ENCODE data around the gene NKD1. TPM values are rescaled to one million over a fixed set of nuclear protein-coding genes. Genes with fewer than 3 reads are reported as not detected.

Gene NKD1
- total and polyA plus RNA-seq, 2 donors (not counting 1 experiment from before 2014, with no cell fraction given), result 0.16 to 1.9 TPM

DNA sequence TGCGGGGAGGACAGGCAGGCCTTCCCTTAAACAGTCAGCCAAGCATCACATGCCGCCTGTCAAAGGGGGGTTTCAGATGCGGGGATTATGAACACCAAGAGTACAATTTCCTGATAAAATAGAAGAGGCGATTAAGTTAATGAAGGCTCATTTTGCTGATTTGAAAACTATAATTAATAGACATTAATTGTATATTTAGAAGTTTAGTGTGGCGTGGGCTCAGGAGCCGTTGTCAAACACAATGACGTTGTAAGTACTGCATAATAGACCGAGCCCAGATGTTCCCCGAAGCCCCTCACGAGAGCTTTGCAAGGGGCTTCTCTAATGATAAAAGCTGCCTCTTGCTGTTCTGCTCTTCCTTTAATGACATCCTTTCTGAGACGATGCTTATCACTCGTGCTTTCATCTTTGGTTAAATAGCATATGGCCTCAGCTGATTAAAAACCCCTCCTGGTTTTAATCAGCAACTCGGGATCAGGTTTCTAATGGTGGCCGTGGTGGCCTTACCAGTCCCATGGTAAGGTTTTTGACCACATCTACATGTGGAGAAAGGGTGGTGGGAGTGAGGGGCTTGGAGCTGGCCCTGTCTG lies 104.7 kb downstream of the NKD1 start:
- no peaks in the 10 kb centered on the region for H3K79me2 ChIP-seq (ENCODE audit: control insufficient read depth, insufficient read depth, low read length)
- no peaks in the 10 kb centered on the region for H3K27me3 ChIP-seq (replicated peaks in 1 of 4; ENCODE audit: control extremely low read depth in 1 of 4, control insufficient read depth in 3 of 4, insufficient read depth in 4 of 4, low read length in 3 of 4)
- H3K4me1 Mint-ChIP-seq, result no peaks in the 10 kb centered on the region
- H3K27me3 Mint-ChIP-seq, result no peaks in the 10 kb centered on the region
- no peak overlapping the region for H3K9ac ChIP-seq (ENCODE audit: low read length)
- no peak overlapping the region for H3K27ac Mint-ChIP-seq
- ChIA-PET POLR2A (no interaction called here), CTCF (interaction anchor here (3.6 kb wide), 1 partner anchor 13 kb away, joined by 16 read pairs; no protein-coding TSS in a partner anchor)
- intact Hi-C loops (cut with micrococcal nuclease), result no loop called here
- no peaks in the 10 kb centered on the region for H3K36me3 ChIP-seq (replicated peaks in 1 of 2; ENCODE audit: control extremely low read depth in 1 of 2, control insufficient read depth in 1 of 2, extremely low read depth in 1 of 2, insufficient read depth in 2 of 2, low read length in 1 of 2)
- no peak overlapping the region for H3K4me3 Mint-ChIP-seq
- no peaks in the 10 kb centered on the region for H3K4me1 ChIP-seq (ENCODE audit: control insufficient read depth in 2 of 2, insufficient read depth in 2 of 2, low read length in 2 of 2)
- no peak overlapping the region for H3K27ac ChIP-seq (ENCODE audit: low read length in 2 of 2)
- peaks cover 0 to 5% (median 0%) of the 10 kb centered on the region in 3 donors for H3K9me3 ChIP-seq (ENCODE audit: control extremely low read depth in 1 of 3, control insufficient read depth in 2 of 3, insufficient read depth in 1 of 3, low read length in 2 of 3)
- WGBS (ENCODE audit: insufficient coverage), result 96% methylated on average over 7 of the region's 14 CpGs
- H2AFZ ChIP-seq (ENCODE audit: insufficient read depth, low read depth, low read length, poor library complexity, severe bottlenecking), result no peak overlapping the region
- ATAC-seq (ENCODE audit: low read depth), result no peak
- DNase-seq, result no peak
- H4K20me1 ChIP-seq (ENCODE audit: control insufficient read depth, insufficient read depth, low read length, poor library complexity, severe bottlenecking), result no peaks in the 10 kb centered on the region
- no peak overlapping the region for H3K4me3 ChIP-seq (ENCODE audit: control extremely low read depth in 1 of 5, extremely low read depth in 1 of 5, insufficient read depth in 1 of 5, low read depth in 2 of 5, low read length in 4 of 5)
- no peak overlapping the region for H3K4me2 ChIP-seq (replicated peaks; ENCODE audit: low read depth, low read length, poor library complexity, severe bottlenecking)
- peaks cover 2% of the 10 kb centered on the region for H3K9me3 Mint-ChIP-seq (ENCODE audit: insufficient read depth)
- TF ChIP-seq, protein P1, sequence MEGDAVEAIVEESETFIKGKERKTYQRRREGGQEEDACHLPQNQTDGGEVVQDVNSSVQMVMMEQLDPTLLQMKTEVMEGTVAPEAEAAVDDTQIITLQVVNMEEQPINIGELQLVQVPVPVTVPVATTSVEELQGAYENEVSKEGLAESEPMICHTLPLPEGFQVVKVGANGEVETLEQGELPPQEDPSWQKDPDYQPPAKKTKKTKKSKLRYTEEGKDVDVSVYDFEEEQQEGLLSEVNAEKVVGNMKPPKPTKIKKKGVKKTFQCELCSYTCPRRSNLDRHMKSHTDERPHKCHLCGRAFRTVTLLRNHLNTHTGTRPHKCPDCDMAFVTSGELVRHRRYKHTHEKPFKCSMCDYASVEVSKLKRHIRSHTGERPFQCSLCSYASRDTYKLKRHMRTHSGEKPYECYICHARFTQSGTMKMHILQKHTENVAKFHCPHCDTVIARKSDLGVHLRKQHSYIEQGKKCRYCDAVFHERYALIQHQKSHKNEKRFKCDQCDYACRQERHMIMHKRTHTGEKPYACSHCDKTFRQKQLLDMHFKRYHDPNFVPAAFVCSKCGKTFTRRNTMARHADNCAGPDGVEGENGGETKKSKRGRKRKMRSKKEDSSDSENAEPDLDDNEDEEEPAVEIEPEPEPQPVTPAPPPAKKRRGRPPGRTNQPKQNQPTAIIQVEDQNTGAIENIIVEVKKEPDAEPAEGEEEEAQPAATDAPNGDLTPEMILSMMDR (IDR thresholded peaks at IDR 0.05), result no peak
- TF ChIP-seq EZH2 (IDR thresholded peaks at IDR 0.05; ENCODE audit: borderline replicate concordance, insufficient read depth, low read depth, low read length, poor library complexity, severe bottlenecking), result no peak

DNA sequence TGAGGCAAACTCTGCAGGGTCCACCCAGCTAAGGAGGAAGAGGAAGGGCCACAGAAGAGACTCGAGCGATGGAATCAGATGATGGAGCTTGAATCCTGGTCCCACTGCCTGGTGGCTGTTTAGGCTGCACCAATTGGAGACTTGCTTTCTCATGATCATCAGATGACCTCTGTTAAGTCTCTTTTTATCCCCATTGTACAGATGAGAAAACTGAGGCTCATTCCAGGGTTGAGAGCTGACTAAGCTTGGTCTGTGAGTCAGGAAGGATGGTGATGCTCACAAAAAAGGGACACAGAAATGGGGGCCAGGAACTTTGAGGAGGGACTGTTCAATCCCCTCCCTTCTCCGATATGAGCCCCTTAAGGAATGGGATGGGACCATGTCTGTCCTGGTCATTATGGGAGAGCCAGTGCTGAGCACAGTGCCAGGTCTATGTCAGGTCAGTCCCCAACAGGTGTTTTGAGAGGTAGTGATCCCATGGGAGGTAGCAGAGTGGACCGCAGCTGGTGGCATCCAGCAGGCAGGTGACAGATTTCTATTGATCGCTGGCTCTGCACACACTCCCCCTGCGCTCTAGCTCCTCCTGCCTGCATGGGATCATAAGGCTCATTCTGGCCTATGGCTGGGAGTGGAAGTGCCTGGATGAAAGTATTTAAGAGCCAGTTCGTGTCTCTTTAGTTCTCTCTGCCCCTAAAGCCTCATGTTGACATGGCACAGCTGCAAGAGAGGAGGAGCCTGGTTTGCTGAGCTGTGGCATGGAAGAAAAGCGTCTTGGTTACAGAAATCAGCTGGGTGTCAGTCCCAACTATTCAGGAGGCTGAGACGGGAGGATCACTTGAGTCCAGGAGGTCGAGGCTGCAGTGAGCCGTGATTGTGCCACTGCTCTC lies 105.7 kb downstream of the NKD1 start:
- no peaks in the 10 kb centered on the region for H3K4me1 Mint-ChIP-seq
- intact Hi-C loops (cut with micrococcal nuclease), result no loop called here
- DNase-seq, result no peak
- no peak overlapping the region for H3K4me3 Mint-ChIP-seq
- H3K27me3 Mint-ChIP-seq, result no peaks in the 10 kb centered on the region
- no peak overlapping the region for H2AFZ ChIP-seq (ENCODE audit: insufficient read depth, low read depth, low read length, poor library complexity, severe bottlenecking)
- peaks cover 0 to 5% (median 0%) of the 10 kb centered on the region in 3 donors for H3K9me3 ChIP-seq (ENCODE audit: control extremely low read depth in 1 of 3, control insufficient read depth in 2 of 3, insufficient read depth in 1 of 3, low read length in 2 of 3)
- H3K27ac ChIP-seq (ENCODE audit: low read length in 2 of 2), result no peak overlapping the region
- H3K79me2 ChIP-seq (ENCODE audit: control insufficient read depth, insufficient read depth, low read length), result no peaks in the 10 kb centered on the region
- no peak for ATAC-seq (ENCODE audit: low read depth)
- no peak overlapping the region for H3K27ac Mint-ChIP-seq
- ChIA-PET CTCF (interaction anchor here (1.6 kb wide), 1 partner anchor 11 kb away, joined by 7 read pairs; no protein-coding TSS in a partner anchor), POLR2A (no interaction called here)
- H3K4me2 ChIP-seq (replicated peaks; ENCODE audit: low read depth, low read length, poor library complexity, severe bottlenecking), result no peak overlapping the region
- WGBS (ENCODE audit: insufficient coverage), result 91% methylated on average over 10 of the region's 11 CpGs
- H3K4me1 ChIP-seq (ENCODE audit: control insufficient read depth in 2 of 2, insufficient read depth in 2 of 2, low read length in 2 of 2), result no peaks in the 10 kb centered on the region
- no peak overlapping the region for H3K4me3 ChIP-seq (ENCODE audit: control extremely low read depth in 1 of 5, extremely low read depth in 1 of 5, insufficient read depth in 1 of 5, low read depth in 2 of 5, low read length in 4 of 5)
- no peaks in the 10 kb centered on the region for H4K20me1 ChIP-seq (ENCODE audit: control insufficient read depth, insufficient read depth, low read length, poor library complexity, severe bottlenecking)
- no peak for TF ChIP-seq EZH2 (IDR thresholded peaks at IDR 0.05; ENCODE audit: borderline replicate concordance, insufficient read depth, low read depth, low read length, poor library complexity, severe bottlenecking)
- TF ChIP-seq, protein P1 (IDR thresholded peaks at IDR 0.05), result no peak
- H3K9me3 Mint-ChIP-seq (ENCODE audit: insufficient read depth), result peaks cover 2% of the 10 kb centered on the region
- H3K9ac ChIP-seq (ENCODE audit: low read length), result no peak overlapping the region
- H3K27me3 ChIP-seq (replicated peaks in 1 of 4; ENCODE audit: control extremely low read depth in 1 of 4, control insufficient read depth in 3 of 4, insufficient read depth in 4 of 4, low read length in 3 of 4), result no peaks in the 10 kb centered on the region
- H3K36me3 ChIP-seq (replicated peaks in 1 of 2; ENCODE audit: control extremely low read depth in 1 of 2, control insufficient read depth in 1 of 2, extremely low read depth in 1 of 2, insufficient read depth in 2 of 2, low read length in 1 of 2), result no peaks in the 10 kb centered on the region
